Activated CD4-positive, alpha-beta T cell treated with anti-CD3 and anti-CD28 coated beads, Interleukin-2, amount 10 ng/mL, durations not matched to agents 24 days and 14 days (primary cell): ENCODE data around the gene ECE2. TPM values are rescaled to one million over a fixed set of nuclear protein-coding genes. Genes with fewer than 3 reads are reported as not detected.

Experiments
- DNase-seq: peaks from one replicate; pipeline ENCODE4 v3.0.0; 2022
- H3K27ac Mint-ChIP-seq: one replicate; pipeline ENCODE4 v1.8.0; 2022; ENCODE audit warnings: mild to moderate bottlenecking, mixed read lengths
- H3K27me3 Mint-ChIP-seq: one replicate; pipeline ENCODE4 v1.8.0; 2022; ENCODE audit warnings: mixed read lengths
- H3K36me3 Mint-ChIP-seq: one replicate; pipeline ENCODE4 v1.8.0; 2022; ENCODE audit warnings: low read depth, mild to moderate bottlenecking, mixed read lengths
- H3K4me1 Mint-ChIP-seq: one replicate; pipeline ENCODE4 v1.8.0; 2021; ENCODE audit warnings: mixed read lengths
- H3K4me3 Mint-ChIP-seq: one replicate; pipeline ENCODE4 v1.8.0; 2022; ENCODE audit warnings: mild to moderate bottlenecking, moderate library complexity, mixed read lengths
- H3K9me3 Mint-ChIP-seq: one replicate; pipeline ENCODE4 v1.8.0; 2021; ENCODE audit warnings: mixed read lengths
- intact Hi-C: fragments of 100-400 bp; cut with micrococcal nuclease; formaldehyde crosslinking; loops from one replicate; pipeline ENCODE4 v1.15.1; 2023
- total RNA-seq: library from RNA; stranded (reverse); gene quantifications from 2 replicates; pipeline ENCODE4 v1.2.3, GENCODE V29; 2022

ECE2 gene
- not detected in 2 replicates for total RNA-seq

DNA sequence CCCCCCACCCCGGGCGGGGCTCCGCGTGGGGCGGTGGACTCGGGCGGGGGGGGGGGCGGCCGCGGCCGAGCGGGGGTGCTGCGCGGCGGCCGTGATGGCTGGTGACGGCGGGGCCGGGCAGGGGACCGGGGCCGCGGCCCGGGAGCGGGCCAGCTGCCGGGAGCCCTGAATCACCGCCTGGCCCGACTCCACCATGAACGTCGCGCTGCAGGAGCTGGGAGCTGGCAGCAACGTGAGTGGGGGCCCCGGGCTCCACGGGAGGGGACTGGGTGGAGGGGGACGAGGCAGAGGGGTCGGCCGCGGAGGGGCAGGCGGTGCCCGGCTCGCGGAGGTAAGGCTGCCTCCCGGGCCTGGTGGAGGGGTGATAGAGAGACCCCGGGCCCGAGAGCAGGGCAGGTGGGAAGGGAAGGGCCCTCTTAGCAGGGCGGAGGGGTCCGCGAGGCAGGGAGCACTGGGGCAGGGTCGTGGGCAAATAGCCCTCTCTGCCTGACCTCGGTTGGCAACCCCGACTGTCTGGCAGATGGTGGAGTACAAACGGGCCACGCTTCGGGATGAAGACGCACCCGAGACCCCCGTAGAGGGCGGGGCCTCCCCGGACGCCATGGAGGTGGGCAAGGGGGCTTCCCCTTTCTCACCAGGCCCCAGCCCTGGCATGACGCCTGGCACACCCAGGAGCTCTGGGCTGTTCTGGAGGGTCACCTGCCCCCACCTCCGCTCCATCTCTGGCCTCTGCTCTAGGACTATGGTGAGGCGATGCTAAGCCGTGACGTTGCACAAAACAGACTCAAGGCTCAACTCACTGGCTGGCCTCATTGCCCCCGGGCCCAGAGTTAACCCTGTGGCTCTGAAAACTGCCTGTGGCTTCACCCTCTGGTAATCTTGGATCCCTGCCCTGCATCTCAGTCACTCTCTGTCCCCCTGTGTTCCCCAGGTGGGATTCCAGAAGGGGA, at the start of gene ECE2:
ECE2 (plus strand) TSS at position 62 of the 950 bp plus-strand sequence; CDS start at position 194, 132 bp downstream.
- peak within 1 kb of the TSS; percentile 70 for H3K27ac Mint-ChIP-seq
- no peaks in the 10 kb centered on the region for H3K9me3 Mint-ChIP-seq
- H3K4me1 Mint-ChIP-seq, result peaks cover 3% of the 10 kb centered on the region
- intact Hi-C loops, result no loop called here
- DNase-seq, result no peak
- no peak within 1 kb of the TSS for H3K4me3 Mint-ChIP-seq
- H3K36me3 Mint-ChIP-seq, result no peaks in the 10 kb centered on the region
- H3K27me3 Mint-ChIP-seq, result peaks cover 48% of the 10 kb centered on the region

- Mint-ChIP-seq H3K4me1 (peaks cover 8% of the 10 kb centered on the region), H3K9me3 (no peaks in the 10 kb centered on the region), H3K27ac (no peak overlapping the region), H3K27me3 (peaks cover 53% of the 10 kb centered on the region), H3K4me3 (no peak overlapping the region), H3K36me3 (peaks cover 2% of the 10 kb centered on the region)
- peak; percentile 87 for DNase-seq
- intact Hi-C loops, result loop anchor here (1.0 to 2.0 kb wide), 3 partner anchors 23 to 62 kb away; partner anchors contain the start of gene AP2M1
Measured at GRCh38 chr3:184227481-184227935, 48.3 kb upstream of the ECE2 start.

GRCh38 chr3:184228376-184229137, 47.3 kb upstream of the ECE2 start:
- intact Hi-C loops, result no loop called here
- peaks cover 8% of the 10 kb centered on the region for H3K4me1 Mint-ChIP-seq
- peak overlapping the region; percentile 71 for H3K4me3 Mint-ChIP-seq
- H3K36me3 Mint-ChIP-seq, result peaks cover 2% of the 10 kb centered on the region
- H3K27me3 Mint-ChIP-seq, result peaks cover 56% of the 10 kb centered on the region
- H3K27ac Mint-ChIP-seq, result no peak overlapping the region
- no peak for DNase-seq
- H3K9me3 Mint-ChIP-seq, result no peaks in the 10 kb centered on the region

DNA sequence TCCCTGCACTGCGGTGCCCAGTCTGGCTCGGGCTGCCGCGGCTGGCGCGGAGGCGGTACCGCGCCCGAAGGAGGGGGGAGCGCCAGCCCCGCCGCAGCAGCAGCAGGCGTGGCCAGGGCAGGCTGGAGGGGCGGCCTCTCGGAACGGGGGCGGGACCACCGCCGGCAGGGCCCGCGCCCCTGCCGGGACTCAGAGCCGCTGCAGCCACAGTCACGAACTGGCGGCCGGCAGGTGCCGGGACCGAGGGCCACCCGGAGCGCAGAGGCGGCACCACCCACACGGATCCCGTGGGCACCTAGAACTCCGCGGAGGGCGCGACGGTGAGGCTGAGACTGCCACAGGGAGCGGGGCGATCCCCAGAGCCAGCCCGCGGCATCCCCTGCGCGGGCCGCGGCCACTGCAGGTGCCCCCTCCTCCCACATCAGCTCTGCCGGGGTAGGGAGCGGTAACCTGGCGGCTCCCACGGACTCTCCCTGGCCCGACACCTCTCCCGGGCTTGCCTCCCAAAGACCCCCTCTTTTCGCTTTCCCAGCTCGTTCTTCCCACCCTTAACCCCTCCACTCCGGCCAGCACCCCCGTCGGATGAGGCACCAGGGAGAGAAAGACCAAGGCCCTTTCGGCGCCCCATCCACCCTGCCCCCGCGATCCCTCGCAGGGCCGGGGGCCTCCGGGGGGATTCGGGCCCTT, 46.3 kb upstream of the ECE2 start, which contains the start of gene VWA5B2:
VWA5B2 (plus strand) TSS at position 192 of the 687 bp plus-strand sequence. CDS start 944 bp downstream, outside the sequence.
- intact Hi-C loops, result no loop called here
- Mint-ChIP-seq H3K36me3 (peaks cover 2% of the 10 kb centered on the region), H3K9me3 (no peaks in the 10 kb centered on the region), H3K4me1 (peaks cover 8% of the 10 kb centered on the region), H3K27me3 (peaks cover 55% of the 10 kb centered on the region), H3K27ac (no peak within 1 kb of the TSS), H3K4me3 (peak within 1 kb of the TSS; percentile 71)
- peak; percentile 91 for DNase-seq

GRCh38 chr3:184230081-184230602, 45.7 kb upstream of the ECE2 start:
- Mint-ChIP-seq H3K27ac (no peak overlapping the region), H3K36me3 (peaks cover 2% of the 10 kb centered on the region), H3K27me3 (peaks cover 54% of the 10 kb centered on the region), H3K9me3 (no peaks in the 10 kb centered on the region), H3K4me3 (no peak overlapping the region), H3K4me1 (peaks cover 8% of the 10 kb centered on the region)
- DNase-seq, result no peak
- intact Hi-C loops, result no loop called here

DNA sequence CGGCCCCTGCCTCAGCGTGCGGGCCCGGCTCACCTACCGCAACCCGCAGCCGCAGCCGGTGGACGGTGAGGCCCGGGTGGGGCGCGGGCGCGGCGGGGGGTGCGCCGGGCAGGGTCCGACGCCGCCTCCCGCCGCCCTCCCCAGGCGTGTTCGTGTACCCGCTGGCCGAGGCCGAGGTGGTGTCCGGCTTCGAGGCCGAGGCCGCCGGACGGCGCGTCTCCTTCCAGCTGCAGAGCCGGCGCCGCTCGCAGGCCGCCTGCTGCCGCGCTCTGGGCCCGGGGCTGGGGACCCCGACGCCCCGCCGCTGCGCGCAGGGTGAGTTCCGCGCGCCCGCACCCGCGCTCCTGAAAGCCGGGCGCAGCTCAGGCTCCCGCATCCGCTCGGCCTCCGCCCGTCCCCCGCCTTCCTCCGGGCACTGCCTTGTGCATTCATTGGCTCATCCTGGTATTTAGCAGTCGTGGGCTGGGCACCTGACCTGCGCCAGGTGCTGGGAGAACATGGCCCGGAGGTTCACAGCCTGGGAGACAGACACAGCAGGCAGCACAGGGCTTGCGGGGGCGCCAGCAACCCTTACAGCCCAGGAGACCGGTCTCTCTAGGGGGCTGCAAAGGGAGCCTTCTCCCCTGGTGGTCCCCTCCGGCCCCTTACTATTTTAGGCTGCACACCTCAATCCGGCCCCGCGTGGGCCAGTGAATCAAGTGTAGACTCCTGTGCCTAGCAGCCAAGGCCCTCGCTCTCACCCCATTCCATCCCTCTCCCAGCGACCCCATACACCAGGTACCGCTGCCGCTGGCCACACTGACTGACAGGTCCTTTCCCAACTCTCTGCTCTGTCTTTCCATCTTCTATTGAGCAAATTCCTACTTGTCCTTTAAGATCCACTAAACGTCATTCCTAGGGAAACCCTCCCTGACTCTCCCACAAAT, 45.0 kb upstream of the ECE2 start:
- peaks cover 50% of the 10 kb centered on the region for H3K27me3 Mint-ChIP-seq
- no peak for DNase-seq
- no peak overlapping the region for H3K27ac Mint-ChIP-seq
- H3K9me3 Mint-ChIP-seq, result no peaks in the 10 kb centered on the region
- intact Hi-C loops, result no loop called here
- H3K4me3 Mint-ChIP-seq, result peak overlapping the region; percentile 50
- H3K4me1 Mint-ChIP-seq, result peaks cover 8% of the 10 kb centered on the region
- H3K36me3 Mint-ChIP-seq, result peaks cover 2% of the 10 kb centered on the region

GRCh38 chr3:184231671-184232070, 44.2 kb upstream of the ECE2 start:
- intact Hi-C loops, result no loop called here
- Mint-ChIP-seq H3K36me3 (peaks cover 2% of the 10 kb centered on the region), H3K4me3 (peak overlapping the region; percentile 50), H3K9me3 (no peaks in the 10 kb centered on the region), H3K27ac (no peak overlapping the region), H3K4me1 (peaks cover 8% of the 10 kb centered on the region), H3K27me3 (peaks cover 45% of the 10 kb centered on the region)
- no peak for DNase-seq

GRCh38 chr3:184233127-184233843, 42.5 kb upstream of the ECE2 start:
- Mint-ChIP-seq H3K4me3 (no peak overlapping the region), H3K9me3 (no peaks in the 10 kb centered on the region)

DNA sequence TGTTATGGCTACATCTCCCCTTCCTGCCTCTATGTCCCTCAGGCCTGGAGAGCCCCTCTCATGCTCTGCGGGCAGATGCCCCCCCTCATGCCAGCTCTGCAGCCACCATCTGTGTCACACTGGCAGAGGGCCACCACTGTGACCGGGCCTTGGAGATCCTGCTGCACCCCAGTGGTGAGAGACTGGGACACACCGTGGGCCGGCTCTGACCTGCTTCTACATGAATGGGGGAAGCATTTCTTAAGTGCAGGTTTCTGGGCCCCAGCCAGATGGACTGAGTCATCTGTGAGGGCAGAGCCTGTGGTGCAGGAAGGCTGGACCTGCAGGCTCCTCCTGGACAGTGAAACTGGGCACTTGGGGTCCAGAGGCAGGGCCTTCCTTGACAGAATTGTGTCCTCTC, 41.6 kb upstream of the ECE2 start:
- no peak for DNase-seq
- intact Hi-C loops, result no loop called here
- peaks cover 6% of the 10 kb centered on the region for H3K4me1 Mint-ChIP-seq
- H3K27me3 Mint-ChIP-seq, result peaks cover 25% of the 10 kb centered on the region
- H3K4me3 Mint-ChIP-seq, result no peak overlapping the region
- H3K36me3 Mint-ChIP-seq, result no peaks in the 10 kb centered on the region
- H3K27ac Mint-ChIP-seq, result no peak overlapping the region
- no peaks in the 10 kb centered on the region for H3K9me3 Mint-ChIP-seq

More at GRCh38 chr3:184233127-184233843, 42.5 kb upstream of the ECE2 start:
- peaks cover 35% of the 10 kb centered on the region for H3K27me3 Mint-ChIP-seq
- H3K4me1 Mint-ChIP-seq, result peaks cover 8% of the 10 kb centered on the region
- peaks cover 2% of the 10 kb centered on the region for H3K36me3 Mint-ChIP-seq
- intact Hi-C loops, result no loop called here
- H3K27ac Mint-ChIP-seq, result no peak overlapping the region
- no peak for DNase-seq

DNA sequence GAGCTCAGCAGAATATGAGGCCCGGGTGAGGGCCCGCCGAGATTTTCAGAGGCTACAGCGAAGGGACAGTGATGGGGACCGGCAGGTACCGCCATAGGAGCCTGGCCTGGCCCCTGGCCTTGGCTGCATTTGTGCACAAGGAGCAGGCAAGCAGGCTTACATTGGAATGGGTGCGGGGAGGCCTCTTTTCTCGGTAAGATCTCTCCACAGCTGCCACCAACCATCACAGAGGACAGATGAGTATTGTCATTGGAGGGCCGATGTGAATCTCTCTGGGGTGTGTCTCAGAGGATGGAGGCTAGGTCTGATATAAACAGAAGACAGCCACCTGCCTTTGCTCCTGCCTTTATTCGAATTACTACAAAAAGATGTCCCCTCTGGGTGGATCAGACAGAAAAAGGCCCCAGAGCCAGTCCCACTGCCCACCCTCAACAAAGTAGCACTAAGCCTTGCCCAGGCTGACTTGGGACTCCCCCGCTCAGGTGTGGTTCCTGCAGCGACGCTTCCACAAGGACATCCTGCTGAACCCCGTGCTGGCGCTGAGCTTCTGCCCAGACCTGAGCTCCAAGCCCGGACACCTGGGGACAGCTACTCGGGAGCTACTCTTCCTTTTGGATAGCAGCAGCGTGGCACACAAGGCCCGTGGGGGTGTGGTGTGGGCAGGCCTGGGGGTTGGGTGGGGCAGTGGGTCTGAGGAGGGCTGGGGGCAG, 41.0 kb upstream of the ECE2 start:
- Mint-ChIP-seq H3K4me1 (peaks cover 6% of the 10 kb centered on the region), H3K27ac (no peak overlapping the region), H3K36me3 (no peaks in the 10 kb centered on the region), H3K4me3 (no peak overlapping the region), H3K27me3 (peaks cover 25% of the 10 kb centered on the region), H3K9me3 (no peaks in the 10 kb centered on the region)
- intact Hi-C loops, result no loop called here
- no peak for DNase-seq

GRCh38 chr3:184235381-184236032, 40.3 kb upstream of the ECE2 start:
- intact Hi-C loops, result no loop called here
- Mint-ChIP-seq H3K9me3 (no peaks in the 10 kb centered on the region), H3K4me3 (no peak overlapping the region), H3K27me3 (peaks cover 25% of the 10 kb centered on the region), H3K27ac (no peak overlapping the region), H3K36me3 (no peaks in the 10 kb centered on the region), H3K4me1 (peaks cover 6% of the 10 kb centered on the region)
- DNase-seq, result no peak
